Activated CD4-positive, alpha-beta memory T cell treated with anti-CD3 and anti-CD28 coated beads for 36 hours (primary cell): ENCODE data around the gene CPA3. TPM values are rescaled to one million over a fixed set of nuclear protein-coding genes. Genes with fewer than 3 reads are reported as not detected.

Experiments
- CTCF ChIA-PET: fragments of 350-600 bp; sonication (Branson Sonifier 250); formaldehyde crosslinking; loops from one replicate; lab custom pipeline; 2021; ENCODE audit warnings: antibody characterized with exemption, inconsistent platforms; lab: Charles Lee
- POLR2A ChIA-PET: fragments of 350-600 bp; sonication (Branson Sonifier 250); formaldehyde crosslinking; loops from one replicate; lab custom pipeline; 2021; ENCODE audit warnings: antibody characterized with exemption; lab: Charles Lee
- DNase-seq: peaks from one replicate; pipeline ENCODE4 v3.0.0-alpha.2; 2020
- H3K27ac Mint-ChIP-seq: one replicate; pipeline ENCODE4 v1.8.0; 2021; ENCODE audit warnings: mixed read lengths
- H3K27me3 Mint-ChIP-seq: one replicate; pipeline ENCODE4 v1.8.0; 2021; ENCODE audit warnings: mixed read lengths
- H3K36me3 Mint-ChIP-seq: one replicate; pipeline ENCODE4 v1.8.0; 2021; ENCODE audit warnings: mixed read lengths
- H3K4me1 Mint-ChIP-seq: one replicate; pipeline ENCODE4 v1.8.0; 2021; ENCODE audit warnings: low read depth, mixed read lengths
- H3K4me3 Mint-ChIP-seq: one replicate; pipeline ENCODE4 v1.8.0; 2021; ENCODE audit warnings: mild to moderate bottlenecking, mixed read lengths
- H3K9me3 Mint-ChIP-seq: one replicate; pipeline ENCODE4 v1.8.0; 2021; ENCODE audit warnings: mixed read lengths
- intact Hi-C: fragments of 100-400 bp; cut with micrococcal nuclease; formaldehyde crosslinking; loops from one replicate; pipeline ENCODE4 v1.15.1; 2023
- total RNA-seq, 2 experiments: library from RNA; stranded (reverse); gene quantifications; one replicate each; pipeline ENCODE4 v1.2.3, GENCODE V29; 2021

Gene CPA3
- total RNA-seq, 2 experiments from 2014 or later, result not detected

- H3K4me3 Mint-ChIP-seq, result no peak overlapping the region
- no peaks in the 10 kb centered on the region for H3K9me3 Mint-ChIP-seq
- H3K27ac Mint-ChIP-seq, result no peak overlapping the region
- H3K27me3 Mint-ChIP-seq, result peaks cover 1% of the 10 kb centered on the region
- no peaks in the 10 kb centered on the region for H3K36me3 Mint-ChIP-seq
- H3K4me1 Mint-ChIP-seq, result no peaks in the 10 kb centered on the region
- CTCF ChIA-PET, result interaction anchor here (1.2 kb wide), 1 partner anchor 22 kb away, joined by 3 read pairs; no protein-coding TSS in a partner anchor
- DNase-seq, result no peak
- POLR2A ChIA-PET, result no interaction called here
- intact Hi-C loops, result no loop called here
Observed at GRCh38 chr3:148930752-148931151, 65.7 kb downstream of the CPA3 start.

GRCh38 chr3:148931574-148931973, 66.5 kb downstream of the CPA3 start:
- Mint-ChIP-seq H3K4me1 (no peaks in the 10 kb centered on the region), H3K9me3 (no peaks in the 10 kb centered on the region), H3K36me3 (no peaks in the 10 kb centered on the region), H3K27ac (no peak overlapping the region), H3K4me3 (no peak overlapping the region), H3K27me3 (peaks cover 6% of the 10 kb centered on the region)
- no peak for DNase-seq
- ChIA-PET POLR2A (no interaction called here), CTCF (no interaction called here)
- intact Hi-C loops, result no loop called here

GRCh38 chr3:148932972-148933371, 67.9 kb downstream of the CPA3 start:
- Mint-ChIP-seq H3K4me3 (no peak overlapping the region), H3K4me1 (no peaks in the 10 kb centered on the region), H3K27ac (no peak overlapping the region), H3K9me3 (no peaks in the 10 kb centered on the region), H3K27me3 (peaks cover 12% of the 10 kb centered on the region), H3K36me3 (no peaks in the 10 kb centered on the region)
- CTCF ChIA-PET, result interaction anchor here (2.4 kb wide), 1 partner anchor 13 kb away, joined by 6 read pairs; no protein-coding TSS in a partner anchor
- POLR2A ChIA-PET, result no interaction called here
- no peak for DNase-seq
- intact Hi-C loops, result no loop called here

- H3K4me3 Mint-ChIP-seq, result no peak overlapping the region
- intact Hi-C loops, result no loop called here
Observed at GRCh38 chr3:148937467-148938255, 72.6 kb downstream of the CPA3 start.

GRCh38 chr3:148938306-148938705, 73.2 kb downstream of the CPA3 start:
- POLR2A ChIA-PET, result no interaction called here
- Mint-ChIP-seq H3K27ac (no peak overlapping the region), H3K4me3 (no peak overlapping the region), H3K4me1 (no peaks in the 10 kb centered on the region), H3K36me3 (no peaks in the 10 kb centered on the region), H3K9me3 (no peaks in the 10 kb centered on the region), H3K27me3 (peaks cover 15% of the 10 kb centered on the region)
- DNase-seq, result no peak
- intact Hi-C loops, result no loop called here
- CTCF ChIA-PET, result no interaction called here

More at GRCh38 chr3:148937467-148938255, 72.6 kb downstream of the CPA3 start:
- no peak overlapping the region for H3K27ac Mint-ChIP-seq
- no peaks in the 10 kb centered on the region for H3K4me1 Mint-ChIP-seq
- H3K27me3 Mint-ChIP-seq, result peaks cover 15% of the 10 kb centered on the region
- DNase-seq, result no peak
- POLR2A ChIA-PET, result no interaction called here
- H3K9me3 Mint-ChIP-seq, result no peaks in the 10 kb centered on the region
- no peaks in the 10 kb centered on the region for H3K36me3 Mint-ChIP-seq
- CTCF ChIA-PET, result no interaction called here

- H3K4me1 Mint-ChIP-seq, result no peaks in the 10 kb centered on the region
- POLR2A ChIA-PET, result no interaction called here
Observed at GRCh38 chr3:148938936-148939335, 73.8 kb downstream of the CPA3 start.

GRCh38 chr3:148940983-148941382, 75.9 kb downstream of the CPA3 start:
- no peaks in the 10 kb centered on the region for H3K9me3 Mint-ChIP-seq
- ChIA-PET CTCF (interaction anchor here (0.9 to 6.7 kb wide), 2 partner anchors 80 to 89 kb away, joined by 3 to 96 read pairs; no protein-coding TSS in a partner anchor), POLR2A (no interaction called here)
- H3K4me1 Mint-ChIP-seq, result no peaks in the 10 kb centered on the region
- H3K36me3 Mint-ChIP-seq, result no peaks in the 10 kb centered on the region
- no peak for DNase-seq
- H3K27ac Mint-ChIP-seq, result no peak overlapping the region
- no peak overlapping the region for H3K4me3 Mint-ChIP-seq
- intact Hi-C loops, result loop anchor here (5.0 to 10.0 kb wide), 2 partner anchors 566 to 634 kb away; no protein-coding TSS in a partner anchor
- H3K27me3 Mint-ChIP-seq, result peaks cover 11% of the 10 kb centered on the region

More at GRCh38 chr3:148938936-148939335, 73.8 kb downstream of the CPA3 start:
- no peak for DNase-seq
- Mint-ChIP-seq H3K27me3 (peaks cover 15% of the 10 kb centered on the region), H3K9me3 (no peaks in the 10 kb centered on the region), H3K36me3 (no peaks in the 10 kb centered on the region), H3K27ac (no peak overlapping the region), H3K4me3 (no peak overlapping the region)
- CTCF ChIA-PET, result no interaction called here
- intact Hi-C loops, result no loop called here

GRCh38 chr3:148943506-148944205, 78.6 kb downstream of the CPA3 start:
- no peaks in the 10 kb centered on the region for H3K36me3 Mint-ChIP-seq
- H3K9me3 Mint-ChIP-seq, result no peaks in the 10 kb centered on the region
- DNase-seq, result no peak
- no peak overlapping the region for H3K4me3 Mint-ChIP-seq
- no peaks in the 10 kb centered on the region for H3K4me1 Mint-ChIP-seq
- CTCF ChIA-PET, result interaction anchor here (0.5 to 6.7 kb wide), 5 partner anchors 11 to 510 kb away, joined by 3 to 96 read pairs (median 7); no protein-coding TSS in a partner anchor
- H3K27ac Mint-ChIP-seq, result no peak overlapping the region
- intact Hi-C loops, result loop anchor here (1.0 to 10.0 kb wide), 4 partner anchors 82 to 636 kb away; no protein-coding TSS in a partner anchor
- POLR2A ChIA-PET, result no interaction called here
- H3K27me3 Mint-ChIP-seq, result peaks cover 1% of the 10 kb centered on the region

- Mint-ChIP-seq H3K4me1 (no peaks in the 10 kb centered on the region), H3K27me3 (no peaks in the 10 kb centered on the region), H3K4me3 (no peak overlapping the region), H3K9me3 (no peaks in the 10 kb centered on the region), H3K36me3 (no peaks in the 10 kb centered on the region), H3K27ac (no peak overlapping the region)
- POLR2A ChIA-PET, result no interaction called here
- CTCF ChIA-PET, result interaction anchor here (0.8 to 6.7 kb wide), 4 partner anchors 9 to 84 kb away, joined by 3 to 96 read pairs (median 14); no protein-coding TSS in a partner anchor
- intact Hi-C loops, result loop anchor here (10.0 kb wide), 1 partner anchor 570 kb away; no protein-coding TSS in a partner anchor
- DNase-seq, result no peak
Observed at GRCh38 chr3:148945116-148945515, 80.0 kb downstream of the CPA3 start.

Other genes starting within 250 kb of the CPA3 start
- not detected for gene AGTR1, start 167.4 kb upstream of the CPA3 start, total RNA-seq
- gene CPB1, start 37.5 kb upstream of the CPA3 start, total RNA-seq, result not detected
- gene GYG1, start 126.2 kb downstream of the CPA3 start, total RNA-seq, result 10 to 100 TPM; 21.5 to 22.1 TPM
- 10 to 100 TPM; 22.3 to 25.1 TPM for gene HLTF, start 221.2 kb downstream of the CPA3 start, total RNA-seq